ENCODE measurements around the gene ORC5.
"Not testable (repeated sequence)": the region's sequence is repeated elsewhere in the genome, so short reads cannot be mapped to it uniquely, and the experiment has no call there.

The ORC5 gene

DNA sequence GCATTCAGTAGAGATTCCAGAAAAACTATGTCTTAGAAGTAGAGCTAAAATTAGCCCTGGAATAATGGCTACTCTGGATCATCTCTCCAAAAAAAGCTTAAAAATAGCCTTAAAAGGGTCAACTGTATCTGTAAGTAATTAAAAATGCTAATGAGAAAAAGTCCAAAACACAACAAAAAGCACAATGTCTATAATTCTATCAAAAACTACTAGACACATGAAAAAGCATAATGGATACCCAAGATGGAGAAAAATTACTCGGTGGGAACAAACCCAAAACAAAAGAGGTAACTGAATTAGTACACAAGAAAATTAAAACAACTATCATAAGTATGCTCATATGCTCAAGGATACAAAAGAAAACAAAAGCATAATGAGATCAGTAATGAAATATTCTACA lies 15.4 kb downstream of the ORC5 start:
- no peak for DNase-seq (ENCODE audit: low read depth in 2 of 2)

DNA sequence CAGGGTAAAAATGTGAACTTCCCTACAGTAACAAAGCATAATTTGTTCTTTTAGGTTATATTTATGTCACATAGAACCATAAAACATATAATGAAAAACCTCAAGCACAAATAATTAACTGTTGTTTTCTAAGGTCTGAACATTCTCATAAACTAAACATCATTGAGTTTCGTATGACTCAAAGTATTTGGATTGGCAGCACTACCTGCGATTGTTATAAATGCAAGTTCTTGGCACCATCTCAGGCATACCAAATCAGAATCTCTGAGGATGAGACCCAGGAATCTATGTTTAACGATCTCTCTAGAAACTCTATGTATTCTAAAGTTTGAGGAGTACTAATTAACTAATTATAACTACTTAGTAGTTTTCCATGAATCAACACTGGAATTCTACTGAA lies 22.5 kb downstream of the ORC5 start:
- DNase-seq (ENCODE audit: low read depth in 2 of 2): no peak

DNA sequence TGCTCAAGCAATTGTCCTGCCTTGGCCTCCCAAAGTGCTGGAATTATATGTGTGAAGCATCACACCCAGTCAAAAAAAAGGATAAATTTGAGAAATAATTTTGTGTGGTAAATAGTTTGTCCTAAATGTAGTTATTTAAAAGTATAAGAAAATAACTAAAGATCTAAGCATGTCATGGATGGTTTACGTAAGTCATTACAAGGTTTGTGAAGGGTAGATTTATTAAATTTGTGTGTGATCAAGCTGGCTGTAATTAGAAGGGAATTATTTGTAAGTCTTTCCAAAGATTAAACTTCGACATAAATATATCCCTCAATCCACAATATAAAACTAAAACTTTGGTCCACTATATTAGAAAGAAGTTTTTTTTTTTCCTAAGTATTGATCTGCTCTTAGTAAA lies 28.6 kb downstream of the ORC5 start:
- no peak for DNase-seq (ENCODE audit: low read depth in 2 of 2)

DNA sequence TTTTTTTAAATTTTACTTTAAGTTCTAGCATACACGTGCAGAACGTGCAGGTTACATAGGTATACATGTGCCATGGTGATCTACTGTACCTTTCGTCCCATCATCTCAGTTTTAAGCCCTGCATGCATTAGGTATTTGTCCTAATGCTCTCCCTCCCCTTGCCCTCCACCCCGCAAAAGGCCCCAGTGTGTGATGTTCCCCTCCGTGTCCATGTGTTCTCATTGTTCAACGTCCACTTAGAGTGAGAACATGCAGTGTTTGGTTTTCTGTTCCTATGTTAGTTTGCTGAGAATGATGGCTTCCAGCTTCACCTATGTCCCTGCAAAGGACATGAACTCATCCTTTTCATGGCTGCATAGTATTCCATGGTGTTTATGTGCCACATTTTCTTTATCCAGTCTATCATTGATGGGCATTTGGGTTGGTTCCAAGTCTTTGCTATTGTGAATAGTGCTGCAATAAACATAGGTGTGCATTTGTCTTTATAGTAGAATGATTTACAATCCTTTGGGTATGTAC lies 30.2 kb downstream of the ORC5 start:
- not testable (repeated sequence) for DNase-seq (ENCODE audit: low read depth in 2 of 2)

DNA sequence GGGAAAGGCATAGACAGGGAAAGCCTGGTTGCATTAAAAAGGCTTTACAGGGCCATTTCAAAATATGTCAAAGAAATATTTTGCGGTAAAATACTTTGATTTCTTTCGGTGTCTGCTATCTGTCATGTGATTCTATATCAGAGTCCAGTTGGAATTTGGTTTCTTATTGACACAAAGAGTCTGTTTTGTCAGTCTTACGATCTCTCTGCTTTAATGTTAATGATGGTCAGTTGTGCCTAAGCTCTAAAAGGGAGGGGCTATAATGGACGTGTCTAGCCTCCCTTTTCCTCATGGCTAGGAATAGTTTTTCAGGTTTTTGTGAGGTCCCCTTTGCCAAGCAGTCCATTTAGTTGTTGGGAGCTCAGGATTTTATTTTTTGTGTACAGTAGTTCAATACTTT lies 31.5 kb downstream of the ORC5 start:
- no peak for DNase-seq (ENCODE audit: low read depth in 2 of 2)

DNA sequence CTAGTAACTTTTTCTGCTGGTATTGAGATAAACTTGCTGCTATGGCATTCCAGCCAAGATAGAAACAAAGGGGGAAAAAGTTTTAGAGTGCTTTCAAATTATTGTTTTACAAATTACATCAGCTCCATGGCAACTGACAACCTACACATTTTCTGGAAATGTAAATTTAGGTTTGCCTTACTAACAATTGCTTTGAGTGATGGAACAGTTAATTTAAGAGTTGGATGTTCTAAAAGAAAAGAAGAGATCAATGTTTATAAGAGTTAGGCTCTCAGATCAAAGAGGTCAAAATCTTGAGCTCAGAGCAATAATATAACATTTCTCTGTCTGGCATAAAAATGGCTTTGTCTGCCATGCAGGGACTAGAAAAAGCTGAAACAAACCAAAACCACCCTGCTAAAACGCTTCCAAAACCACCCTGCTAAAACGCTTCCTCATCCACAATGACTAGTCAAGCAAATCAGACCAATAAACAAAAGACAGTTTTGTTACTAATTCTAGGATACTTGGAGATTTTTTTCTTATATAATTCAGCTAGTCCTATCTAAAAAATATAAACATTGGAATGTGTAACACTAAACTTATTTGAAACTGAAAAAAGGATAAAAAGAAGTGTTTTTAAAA lies 32.3 kb downstream of the ORC5 start:
- DNase-seq (ENCODE audit: low read depth in 2 of 2): no peak

DNA sequence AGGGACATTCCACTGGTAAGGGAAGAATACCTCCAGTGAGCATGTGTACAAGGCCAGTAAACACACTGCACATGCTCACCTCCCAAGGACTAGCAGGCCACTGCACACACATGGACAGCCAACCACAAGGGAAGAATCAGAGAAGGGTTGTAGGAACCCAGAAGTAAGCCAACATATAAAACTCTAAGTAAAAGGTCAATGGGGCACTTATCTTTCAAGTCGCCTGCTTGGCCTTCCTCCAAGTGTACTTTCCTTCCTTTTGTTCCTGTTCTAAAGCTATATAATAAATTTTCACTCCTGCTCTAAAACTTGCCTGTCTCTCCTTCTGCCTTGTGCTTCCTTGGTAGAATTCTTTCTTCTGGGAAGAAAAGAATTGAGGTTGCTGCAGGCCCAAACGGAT lies 33.0 kb downstream of the ORC5 start:
- DNase-seq (ENCODE audit: low read depth in 2 of 2): no peak

DNA sequence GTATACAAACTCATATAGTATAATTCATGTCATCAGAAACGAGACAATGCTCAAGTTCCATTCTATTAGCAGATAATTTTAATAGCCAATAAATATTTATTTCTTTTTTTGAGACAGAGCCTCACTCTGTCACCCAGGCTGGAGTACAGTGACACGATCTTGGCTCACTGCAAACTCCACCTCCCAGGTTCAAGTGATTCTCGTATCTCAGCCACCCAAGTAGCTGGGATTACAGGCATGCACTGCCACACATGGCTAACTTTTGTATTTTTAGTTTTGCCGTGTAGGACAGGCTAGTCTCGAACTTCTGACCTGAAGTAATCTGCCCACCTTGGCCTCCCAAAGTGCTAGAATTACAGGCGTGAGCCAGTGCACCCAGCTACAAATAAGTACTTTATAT lies 45.7 kb downstream of the ORC5 start:
- no peak for DNase-seq (ENCODE audit: low read depth in 2 of 2)

DNA sequence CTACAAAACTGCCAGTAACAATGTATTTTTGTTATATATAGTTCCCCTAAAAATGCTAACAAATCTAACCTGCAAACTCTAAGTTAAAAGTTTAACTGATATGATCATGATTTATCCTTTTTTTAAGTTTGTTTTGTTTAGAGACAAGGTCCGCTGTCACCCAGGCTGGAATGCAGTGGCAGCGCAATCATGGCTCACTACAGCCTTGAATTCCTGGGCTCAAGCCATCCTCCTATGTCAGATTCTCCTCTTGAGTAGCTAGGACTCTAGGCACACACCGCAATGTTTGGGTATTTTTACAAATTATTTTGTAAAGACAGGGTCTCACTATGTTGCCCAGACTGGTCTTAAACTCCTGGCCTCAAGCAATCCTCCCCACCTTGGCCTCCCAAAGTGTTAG lies 46.6 kb downstream of the ORC5 start:
- no peak for DNase-seq (ENCODE audit: low read depth in 2 of 2)

DNA sequence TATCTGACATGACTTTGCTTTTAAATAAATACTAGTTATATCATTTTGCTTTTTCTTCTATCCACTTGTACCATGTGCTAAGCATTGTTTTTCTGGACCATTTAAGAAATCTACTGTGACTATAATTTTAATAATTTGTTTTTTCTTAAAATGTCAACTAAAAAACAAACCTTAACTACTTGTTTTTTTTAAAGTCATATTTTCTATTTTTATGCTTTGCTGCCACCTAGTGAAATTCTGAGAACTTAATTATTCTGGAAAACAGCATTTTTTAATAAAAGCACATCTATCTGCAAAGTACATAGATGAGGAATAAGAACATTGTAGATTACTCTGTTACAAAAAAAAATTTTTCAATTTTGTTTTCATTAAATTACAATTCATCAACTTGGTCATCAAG lies 47.4 kb downstream of the ORC5 start:
- DNase-seq (ENCODE audit: low read depth in 2 of 2): no peak

DNA sequence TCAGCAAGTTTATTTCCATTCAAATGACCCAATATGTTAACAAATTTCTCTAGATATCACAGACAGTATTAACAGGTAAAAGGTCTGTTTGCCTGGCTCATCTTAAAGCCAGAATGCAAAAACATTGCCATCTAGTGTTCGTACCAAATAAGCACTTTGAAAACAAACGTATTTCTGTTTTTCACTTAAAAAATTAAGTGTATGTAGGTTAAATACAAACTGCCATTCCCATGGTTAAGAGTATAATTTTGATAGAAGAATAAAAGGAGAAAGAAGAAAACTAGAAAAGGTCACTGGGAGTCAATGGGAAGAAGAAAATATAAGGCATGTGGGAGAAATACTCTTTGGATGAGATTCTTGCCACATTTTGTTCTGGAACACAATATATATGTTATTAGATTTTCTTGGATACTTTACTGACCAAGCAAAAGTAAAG lies 51.0 kb downstream of the ORC5 start:
- DNase-seq (ENCODE audit: low read depth in 2 of 2): no peak

DNA sequence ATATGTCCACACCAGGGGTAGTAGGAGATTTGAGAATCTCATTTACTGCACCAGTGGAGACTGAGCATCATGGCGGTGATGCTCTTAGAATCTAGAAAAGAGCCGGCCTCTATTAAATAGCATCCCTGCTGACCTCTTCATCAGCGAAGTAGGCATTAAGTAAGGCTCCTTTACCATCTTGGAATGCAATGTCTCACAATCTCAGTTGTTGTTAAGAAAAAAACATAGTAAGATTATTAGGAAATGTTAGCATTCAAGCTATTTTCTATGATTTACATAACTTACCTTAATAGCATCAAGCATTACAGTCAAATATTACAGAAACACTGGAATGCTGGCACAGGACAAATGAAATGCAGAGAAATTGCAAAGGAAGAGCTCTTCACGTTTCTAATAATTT lies 54.5 kb downstream of the ORC5 start:
- no peak for DNase-seq (ENCODE audit: low read depth in 2 of 2)

DNA sequence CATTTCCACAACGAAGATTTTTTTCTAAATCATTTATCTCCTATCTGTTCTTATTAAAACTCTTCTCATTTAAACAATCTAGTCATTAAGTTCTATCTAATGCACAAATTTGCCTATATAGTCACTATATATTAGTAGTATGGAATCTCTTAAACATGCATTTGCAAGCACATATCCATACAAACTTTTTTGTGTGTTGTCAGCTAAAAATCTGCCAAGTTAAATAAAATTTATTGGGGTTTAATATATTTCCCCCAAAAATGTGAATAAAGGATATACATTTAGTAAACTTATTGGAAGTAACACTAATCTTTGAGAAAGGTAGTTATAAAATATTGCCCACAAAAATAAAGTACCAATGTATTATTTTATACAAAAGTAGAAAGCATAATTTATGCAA lies 55.3 kb downstream of the ORC5 start:
- DNase-seq (ENCODE audit: low read depth in 2 of 2): no peak

DNA sequence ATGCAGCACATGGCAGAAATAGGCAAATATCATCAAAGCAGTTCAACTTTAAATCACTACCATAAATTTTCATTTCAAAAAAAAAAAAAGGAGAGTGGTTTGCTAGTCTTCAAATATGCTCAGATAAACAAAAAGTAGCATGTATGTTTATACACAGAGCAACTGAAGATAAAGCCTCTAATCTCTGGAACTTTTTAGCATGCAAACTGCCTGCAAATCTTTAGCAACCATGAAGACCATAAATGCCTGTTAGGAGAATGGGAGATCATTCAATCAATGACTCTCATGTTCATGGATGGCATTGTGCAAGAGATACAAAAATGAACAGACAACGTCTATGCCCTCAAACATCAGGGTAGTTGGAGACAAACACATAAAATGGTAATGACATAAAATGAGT lies 57.3 kb downstream of the ORC5 start:
- no peak for DNase-seq (ENCODE audit: low read depth in 2 of 2)

DNA sequence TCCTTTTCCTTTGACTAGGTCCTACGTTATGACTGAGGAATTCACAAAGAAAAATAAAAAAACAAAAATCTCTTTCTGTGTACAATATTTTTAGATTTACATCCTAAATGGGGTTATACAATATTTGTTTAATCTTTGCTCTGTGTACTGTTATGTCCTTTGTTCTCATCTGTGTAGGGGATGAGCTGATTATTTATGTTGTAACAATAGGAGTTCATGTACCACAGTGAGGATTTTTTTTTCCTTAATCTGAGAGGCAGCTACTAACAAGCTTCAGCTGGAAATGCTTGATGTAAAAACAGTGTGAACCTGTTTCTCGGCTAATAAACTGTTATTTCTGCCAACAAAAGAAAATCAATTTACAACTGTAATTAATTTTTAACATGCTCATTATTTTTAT lies 58.0 kb downstream of the ORC5 start:
- DNase-seq (ENCODE audit: low read depth in 2 of 2): no peak

DNA sequence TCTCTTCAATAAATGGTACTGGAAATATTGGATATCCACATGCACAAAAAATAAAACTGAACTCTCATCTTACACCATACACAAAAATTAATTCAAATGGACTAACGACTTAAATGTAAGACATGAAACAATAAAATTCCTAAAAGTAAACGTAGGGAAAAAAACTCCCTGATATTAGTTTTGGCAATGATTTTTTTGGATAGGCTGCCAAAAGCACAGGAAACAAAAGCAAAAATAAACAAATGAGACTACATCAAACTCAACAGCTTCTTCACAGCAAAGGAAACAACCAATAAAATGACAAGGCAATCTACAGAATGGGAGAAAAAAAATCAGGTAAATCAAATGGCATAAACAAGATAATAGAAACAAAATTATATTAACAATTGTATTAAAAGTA lies 65.7 kb downstream of the ORC5 start:
- no peak for DNase-seq (ENCODE audit: low read depth in 2 of 2)

DNA sequence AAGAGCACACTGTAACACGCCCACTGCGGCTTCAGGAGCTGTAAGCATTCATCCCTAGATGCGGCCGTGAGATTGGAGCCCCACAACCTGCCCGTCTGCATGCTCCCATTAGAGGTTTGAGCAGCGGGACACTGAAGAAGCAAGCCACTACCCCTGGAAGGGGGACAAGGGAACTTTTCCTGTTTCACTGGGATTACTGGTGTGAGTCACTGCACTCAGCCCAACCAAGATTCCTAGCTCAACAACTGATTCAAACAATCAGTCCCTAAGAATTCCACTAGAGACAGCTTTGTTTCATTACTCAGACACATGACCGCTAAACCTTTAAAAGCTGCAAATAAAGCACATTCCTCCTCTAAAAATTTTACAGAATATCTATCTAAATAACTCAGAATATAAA lies 69.8 kb downstream of the ORC5 start:
- DNase-seq (ENCODE audit: low read depth in 2 of 2): no peak

DNA sequence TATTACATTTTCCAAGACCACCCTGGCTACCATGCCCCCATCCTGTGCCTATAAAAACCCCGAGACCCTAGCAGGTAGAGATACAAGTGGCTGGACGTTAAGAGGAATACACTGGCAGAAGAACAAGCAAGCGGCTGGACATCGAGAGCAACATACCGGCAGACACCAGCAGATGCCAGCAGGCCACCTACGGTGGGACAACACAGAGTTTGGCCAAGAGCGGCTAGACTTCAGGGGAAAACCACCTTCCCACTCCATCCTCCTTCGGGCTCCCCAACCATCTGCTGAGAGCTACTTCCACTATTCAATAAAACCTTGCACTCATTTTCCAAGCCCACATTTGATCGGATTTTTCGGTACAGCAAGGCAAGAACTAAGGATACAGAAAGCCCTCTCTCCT lies 70.3 kb downstream of the ORC5 start:
- no peak for DNase-seq (ENCODE audit: low read depth in 2 of 2)

DNA sequence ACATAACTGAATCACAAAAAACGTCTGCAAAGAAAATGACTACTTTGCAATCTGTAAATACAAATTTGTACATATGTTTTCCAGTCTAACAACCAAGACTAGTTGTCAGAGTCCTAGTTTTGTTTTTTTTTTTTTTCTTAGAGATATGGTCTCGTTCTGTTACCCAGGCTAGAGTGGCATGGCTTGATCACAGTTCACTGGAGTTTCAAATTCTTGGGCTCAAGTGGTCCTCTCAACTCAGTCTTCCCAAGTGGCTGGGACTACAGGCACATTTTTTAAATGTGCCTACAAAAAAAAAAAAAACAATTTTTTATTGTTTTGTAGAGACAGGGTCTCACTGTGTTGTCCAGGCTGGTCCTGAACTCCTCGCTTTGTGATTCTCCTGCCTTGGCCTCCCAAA lies 70.8 kb downstream of the ORC5 start:
- no peak for DNase-seq (ENCODE audit: low read depth in 2 of 2)

DNA sequence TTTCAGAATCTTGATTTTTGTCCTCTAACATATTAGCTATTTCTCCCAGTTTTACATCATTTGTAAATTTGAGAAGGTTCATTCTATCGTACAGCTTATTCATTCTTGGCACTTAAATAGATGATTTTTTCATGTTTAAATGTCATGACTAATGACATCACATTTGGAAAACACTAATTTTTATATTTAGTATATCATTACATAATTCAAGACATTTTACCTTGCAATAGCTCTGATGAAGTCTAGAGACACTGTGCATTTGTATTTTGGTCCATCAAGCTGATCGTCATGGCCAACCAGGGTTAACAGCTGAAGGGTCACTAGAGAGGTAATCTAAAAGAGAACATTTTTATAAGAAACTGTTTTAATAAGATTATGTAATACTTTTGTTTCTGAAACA lies 71.3 kb downstream of the ORC5 start:
- DNase-seq (ENCODE audit: low read depth in 2 of 2): no peak

DNA sequence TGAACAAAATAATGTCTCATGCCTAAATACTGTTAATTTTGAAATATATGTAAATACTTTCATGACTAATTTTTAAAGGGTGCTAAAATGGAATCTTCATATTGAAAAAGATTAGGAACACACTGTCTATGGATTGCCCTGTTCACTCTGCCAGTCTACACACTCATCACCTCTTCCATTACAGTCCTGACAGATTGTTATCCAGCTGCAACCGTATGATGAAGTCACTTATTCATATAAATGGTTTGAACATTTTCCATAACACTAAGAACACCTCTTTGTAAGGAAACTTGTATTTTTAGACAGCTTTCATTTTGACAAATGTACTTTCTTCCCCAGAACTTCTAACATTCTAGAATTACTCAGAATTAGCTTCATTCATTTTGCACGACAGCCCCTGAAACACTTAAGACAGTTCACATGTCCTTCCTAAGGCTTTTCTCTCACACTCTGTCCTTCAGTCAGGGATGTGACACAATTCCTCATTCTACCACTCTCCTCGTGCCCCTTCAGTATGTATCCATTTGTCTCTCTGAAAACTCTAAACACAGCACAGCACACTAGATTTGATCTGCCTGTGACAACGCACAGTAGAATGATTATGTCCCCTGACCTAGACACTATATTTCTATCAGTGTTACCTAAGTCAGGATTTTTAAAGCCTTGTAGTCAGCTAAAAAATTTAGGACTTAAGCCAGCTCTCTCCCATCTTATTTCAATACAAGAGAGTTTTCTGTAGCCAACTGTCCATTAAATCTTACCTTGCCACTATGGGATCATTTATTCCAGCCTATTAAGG lies 71.9 kb downstream of the ORC5 start:
- no peak for DNase-seq (ENCODE audit: low read depth in 2 of 2)

DNA sequence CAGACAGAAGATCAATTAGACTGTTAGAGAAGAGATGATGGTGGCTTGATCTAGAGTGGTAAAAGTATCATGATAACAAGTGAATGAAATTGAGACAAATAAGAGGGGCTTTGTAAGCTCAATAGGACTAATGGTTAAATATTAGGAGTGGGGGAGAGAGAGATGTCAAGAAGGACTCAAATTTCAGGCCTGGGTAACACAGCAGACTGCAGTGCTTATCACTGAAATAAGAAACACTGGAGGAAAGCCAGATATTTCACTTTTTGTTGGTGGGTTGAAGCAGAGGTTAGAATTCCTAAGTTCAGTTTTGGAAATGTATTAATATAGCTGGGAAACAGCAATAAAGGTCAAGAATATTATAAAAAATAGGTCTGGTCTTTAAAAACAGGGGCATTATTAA lies 74.6 kb downstream of the ORC5 start:
- DNase-seq (ENCODE audit: low read depth in 2 of 2): no peak

DNA sequence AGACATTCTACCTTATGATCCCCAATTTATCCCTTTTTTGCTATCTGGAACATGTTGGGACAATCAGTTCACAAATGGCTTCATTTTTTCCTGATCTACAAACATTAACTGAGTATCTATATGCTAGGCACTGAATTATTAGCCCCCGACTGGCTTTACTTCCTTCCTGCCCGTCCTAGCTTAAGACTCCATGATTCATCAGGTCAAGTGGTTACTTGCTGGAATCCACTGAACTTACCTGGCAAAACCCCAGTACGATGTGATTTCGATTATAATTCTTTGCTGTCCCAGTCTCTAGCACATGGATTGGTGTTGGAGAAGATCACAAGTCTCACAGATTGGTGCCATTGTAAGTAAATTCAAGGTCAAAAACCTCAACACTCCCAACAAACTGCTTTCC lies 77.1 kb downstream of the ORC5 start:
- DNase-seq (ENCODE audit: low read depth in 2 of 2): no peak

DNA sequence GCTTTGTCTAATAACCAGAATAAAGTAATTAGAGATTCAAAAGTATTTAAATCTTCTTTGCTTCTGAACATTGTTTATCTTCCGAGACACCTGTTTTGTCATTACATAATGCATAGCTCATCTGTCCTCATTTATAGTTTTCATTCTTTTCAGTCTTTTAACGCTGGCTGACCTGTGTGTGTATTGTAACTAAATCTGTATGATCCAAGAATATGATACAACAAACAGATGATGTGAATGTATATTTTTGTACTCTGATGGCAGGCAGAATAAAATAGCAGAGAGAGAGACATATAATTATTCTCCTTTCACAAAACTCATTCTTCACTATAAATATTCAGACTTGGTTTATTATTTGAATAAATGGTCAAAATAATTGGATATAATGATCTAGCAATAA lies 80.6 kb downstream of the ORC5 start:
- no peak for DNase-seq (ENCODE audit: low read depth in 2 of 2)

Measured in stimulated activated CD8-positive, alpha-beta memory T cell treated with anti-CD3 and anti-CD28 coated beads, Interleukin-15, amount 100 ng/mL, for 48 hours (primary cell).